ACC112 (cell line): Measurements from ENCODE around the gene UNC45B.

Experiments
- H2AFZ ChIP-seq: fragments of 200-600 bp; sonication (generic); one replicate; pipeline ENCODE4 v1.6.0; 2017; ENCODE audit warnings: antibody characterized with exemption, low read length; ENCODE audit not compliant: unreplicated experiment
- H3K27ac ChIP-seq: fragments of 200-600 bp; sonication (generic); 2 replicates; pipeline ENCODE4 v1.5.1; 2014; ENCODE audit warnings: low read depth, mild to moderate bottlenecking, antibody characterized with exemption, low read length, moderate library complexity
- H3K27me3 ChIP-seq: fragments of 200-600 bp; sonication (generic); 2 replicates; pipeline ENCODE4 v1.6.1; 2014; ENCODE audit warnings: mild to moderate bottlenecking, antibody characterized with exemption, low read length, moderate library complexity, mixed read lengths; ENCODE audit not compliant: insufficient read depth
- H3K36me3 ChIP-seq: fragments of 200-600 bp; sonication (generic); 2 replicates; pipeline ENCODE4 v1.6.1; 2016; ENCODE audit warnings: mild to moderate bottlenecking, antibody characterized with exemption, low read length, moderate library complexity, mixed read lengths; ENCODE audit not compliant: insufficient read depth
- H3K4me1 ChIP-seq: fragments of 200-600 bp; sonication (generic); one replicate; pipeline ENCODE4 v1.6.1; 2016; ENCODE audit warnings: low read length, mixed read lengths; ENCODE audit not compliant: insufficient read depth, unreplicated experiment, control insufficient read depth
- H3K4me3 ChIP-seq: fragments of 200-600 bp; sonication (generic); 2 replicates; pipeline ENCODE4 v1.5.1; 2014; ENCODE audit warnings: mild to moderate bottlenecking, low read depth, low read length
- H3K79me2 ChIP-seq: fragments of 200-600 bp; sonication (generic); one replicate; pipeline ENCODE4 v1.6.0; 2016; ENCODE audit warnings: low read length; ENCODE audit not compliant: control insufficient read depth, unreplicated experiment, insufficient read depth

Gene UNC45B

GRCh38 chr17:35160354-35161201 lies 13.0 kb downstream of the UNC45B start:
- Histone ChIP-seq H3K4me1 (no peaks in the 10 kb centered on the region), H2AFZ (no peak overlapping the region), H3K36me3 (no peaks in the 10 kb centered on the region), H3K27me3 (peaks cover 18% of the 10 kb centered on the region), H3K79me2 (no peaks in the 10 kb centered on the region), H3K27ac (no peak overlapping the region), H3K4me3 (no peak overlapping the region)

- H3K36me3 ChIP-seq: no peaks in the 10 kb centered on the region
- H3K27ac ChIP-seq: no peak overlapping the region
- no peaks in the 10 kb centered on the region for H3K79me2 ChIP-seq
- H2AFZ ChIP-seq: no peak overlapping the region
- H3K27me3 ChIP-seq: peaks cover 18% of the 10 kb centered on the region
- H3K4me1 ChIP-seq: no peaks in the 10 kb centered on the region
- no peak overlapping the region for H3K4me3 ChIP-seq
Observed at GRCh38 chr17:35161281-35161761, 13.7 kb downstream of the UNC45B start.

GRCh38 chr17:35162755-35163154 lies 15.1 kb downstream of the UNC45B start:
- no peaks in the 10 kb centered on the region for H3K4me1 ChIP-seq
- H3K27ac ChIP-seq: no peak overlapping the region
- no peak overlapping the region for H2AFZ ChIP-seq
- no peaks in the 10 kb centered on the region for H3K79me2 ChIP-seq
- H3K4me3 ChIP-seq: no peak overlapping the region
- peaks cover 18% of the 10 kb centered on the region for H3K27me3 ChIP-seq
- no peaks in the 10 kb centered on the region for H3K36me3 ChIP-seq

GRCh38 chr17:35163886-35164285 lies 16.3 kb downstream of the UNC45B start:
- Histone ChIP-seq H3K27me3 (peaks cover 18% of the 10 kb centered on the region), H2AFZ (no peak overlapping the region), H3K27ac (no peak overlapping the region), H3K4me3 (no peak overlapping the region), H3K36me3 (no peaks in the 10 kb centered on the region), H3K79me2 (no peaks in the 10 kb centered on the region), H3K4me1 (no peaks in the 10 kb centered on the region)

GRCh38 chr17:35164716-35165115 lies 17.1 kb downstream of the UNC45B start:
- H3K36me3 ChIP-seq: no peaks in the 10 kb centered on the region

GRCh38 chr17:35166526-35166925 lies 18.9 kb downstream of the UNC45B start:
- Histone ChIP-seq H2AFZ (no peak overlapping the region), H3K27ac (no peak overlapping the region), H3K27me3 (0 out of 2 replicates have a peak, but pooled peaks cover 4% of the 10 kb centered on the region), H3K4me1 (peaks cover 1% of the 10 kb centered on the region), H3K79me2 (no peaks in the 10 kb centered on the region), H3K36me3 (no peaks in the 10 kb centered on the region), H3K4me3 (no peak overlapping the region)

More at GRCh38 chr17:35164716-35165115, 17.1 kb downstream of the UNC45B start:
- no peak overlapping the region for H3K4me3 ChIP-seq
- no peak overlapping the region for H3K27ac ChIP-seq
- H3K4me1 ChIP-seq: no peaks in the 10 kb centered on the region
- no peak overlapping the region for H2AFZ ChIP-seq
- H3K79me2 ChIP-seq: no peaks in the 10 kb centered on the region
- H3K27me3 ChIP-seq: peaks cover 14% of the 10 kb centered on the region

DNA sequence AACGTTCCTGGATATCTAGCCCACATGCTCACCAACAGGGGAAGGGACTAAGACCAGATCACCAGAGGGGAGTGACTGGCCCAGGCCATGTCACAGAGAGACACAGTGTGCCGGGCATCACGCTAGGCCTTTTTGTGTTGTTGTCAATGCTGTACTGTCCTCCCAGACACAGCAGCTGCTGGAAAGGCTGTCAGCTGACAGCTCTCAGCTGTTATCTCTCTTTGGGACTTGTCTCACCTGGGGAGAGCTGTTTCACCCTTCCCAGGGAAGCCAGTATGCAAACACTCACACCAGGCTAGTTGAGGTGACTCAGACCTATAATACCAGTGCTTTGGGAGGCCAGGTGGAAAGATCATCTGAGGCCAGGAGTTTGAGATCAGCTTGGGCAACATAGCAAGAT lies 19.4 kb downstream of the UNC45B start:
- Histone ChIP-seq H3K27me3 (no peaks in the 10 kb centered on the region), H3K4me1 (peaks cover 5% of the 10 kb centered on the region), H3K36me3 (no peaks in the 10 kb centered on the region), H3K4me3 (no peak overlapping the region), H2AFZ (no peak overlapping the region), H3K79me2 (no peaks in the 10 kb centered on the region), H3K27ac (no peak overlapping the region)

DNA sequence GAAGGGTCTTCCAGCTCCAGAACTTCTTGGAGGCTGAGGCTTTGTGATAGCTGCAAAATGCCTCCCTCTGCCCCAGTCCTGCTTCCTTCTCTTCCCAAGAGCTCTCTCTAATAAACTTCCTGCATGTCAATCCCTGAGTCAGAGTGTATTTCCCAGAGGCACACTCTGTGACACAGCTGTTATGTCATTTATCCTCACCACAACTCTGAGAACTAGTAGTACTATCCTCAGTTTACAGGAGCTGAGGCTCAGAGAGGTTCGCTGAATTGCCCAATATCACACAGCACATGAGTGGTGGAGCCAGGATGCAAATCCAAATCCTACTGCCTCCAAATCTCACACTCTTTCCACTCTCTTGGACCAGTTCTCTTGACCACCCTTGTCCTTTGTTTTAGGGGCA lies 20.0 kb downstream of the UNC45B start:
- peaks cover 5% of the 10 kb centered on the region for H3K4me1 ChIP-seq
- no peak overlapping the region for H2AFZ ChIP-seq
- H3K27ac ChIP-seq: no peak overlapping the region
- no peaks in the 10 kb centered on the region for H3K79me2 ChIP-seq
- H3K27me3 ChIP-seq: no peaks in the 10 kb centered on the region
- no peak overlapping the region for H3K4me3 ChIP-seq
- H3K36me3 ChIP-seq: no peaks in the 10 kb centered on the region

DNA sequence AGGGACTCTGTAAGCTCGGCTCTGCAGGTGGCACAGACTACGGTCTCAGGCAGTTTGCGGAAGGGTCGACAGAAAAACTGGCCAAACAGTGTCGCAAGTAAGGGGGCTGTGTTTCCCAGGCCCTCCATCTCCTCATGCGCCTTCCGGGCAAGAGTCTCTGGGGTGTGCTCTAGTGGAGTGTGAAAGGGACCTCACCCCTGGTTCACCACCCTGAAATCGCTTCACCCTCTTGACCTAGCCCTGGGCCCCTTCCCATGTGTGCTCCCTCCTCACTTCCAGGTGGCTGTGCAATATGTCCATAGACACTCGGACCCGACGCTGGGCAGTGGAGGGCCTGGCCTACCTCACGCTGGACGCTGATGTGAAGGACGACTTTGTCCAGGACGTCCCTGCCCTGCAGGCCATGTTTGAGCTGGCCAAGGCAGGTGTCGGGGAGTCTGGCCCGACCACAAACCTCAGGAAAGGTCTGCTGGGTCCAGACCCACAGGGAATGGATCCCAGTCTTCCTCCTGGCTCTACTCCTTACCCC lies 22.3 kb downstream of the UNC45B start:
- H2AFZ ChIP-seq: no peak overlapping the region
- peaks cover 5% of the 10 kb centered on the region for H3K4me1 ChIP-seq
- H3K79me2 ChIP-seq: no peaks in the 10 kb centered on the region
- no peak overlapping the region for H3K4me3 ChIP-seq
- H3K27ac ChIP-seq: no peak overlapping the region
- H3K36me3 ChIP-seq: no peaks in the 10 kb centered on the region
- H3K27me3 ChIP-seq: no peaks in the 10 kb centered on the region

DNA sequence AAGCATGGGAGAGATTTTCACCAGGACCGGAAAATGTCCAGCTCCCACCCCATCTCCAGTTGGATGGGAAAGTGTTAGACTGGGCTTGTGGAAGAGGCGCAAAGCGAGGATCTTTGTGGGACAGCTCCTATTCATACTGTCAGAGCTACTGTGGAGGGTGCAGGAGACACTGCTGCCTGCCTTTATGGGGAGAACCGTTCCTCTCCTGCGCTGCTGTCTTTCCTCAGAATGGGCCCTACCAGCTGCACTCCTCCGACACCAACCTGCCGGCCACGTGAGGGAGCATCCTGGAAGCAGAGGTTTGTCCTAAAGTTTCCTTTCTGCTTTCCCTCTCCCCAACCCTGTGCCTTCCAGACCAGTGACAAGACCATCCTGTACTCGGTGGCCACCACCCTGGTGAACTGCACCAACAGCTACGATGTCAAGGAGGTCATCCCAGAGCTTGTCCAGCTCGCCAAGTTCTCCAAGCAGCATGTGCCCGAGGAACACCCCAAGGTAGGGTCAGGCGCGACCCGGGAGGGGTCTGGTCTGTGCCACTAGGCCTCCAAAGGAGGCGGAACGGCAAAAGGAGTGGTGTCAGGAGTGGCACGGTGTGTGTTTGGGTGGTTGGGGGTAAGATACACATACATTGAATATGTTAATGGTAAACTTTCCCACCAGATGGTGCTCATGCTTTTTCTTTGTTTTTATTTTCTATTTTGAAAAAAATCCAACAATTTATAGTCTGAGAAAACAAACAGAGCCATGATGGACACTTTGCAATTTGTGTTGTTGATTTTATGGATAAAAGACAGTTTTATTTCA lies 23.6 kb downstream of the UNC45B start:
- H3K27me3 ChIP-seq: no peaks in the 10 kb centered on the region
- H3K79me2 ChIP-seq: no peaks in the 10 kb centered on the region
- no peak overlapping the region for H3K4me3 ChIP-seq
- H2AFZ ChIP-seq: peak overlapping the region; percentile 2
- H3K36me3 ChIP-seq: no peaks in the 10 kb centered on the region
- peaks cover 5% of the 10 kb centered on the region for H3K4me1 ChIP-seq
- H3K27ac ChIP-seq: no peak overlapping the region; the same call in 1 of the 2 replicates
